Measurements from ENCODE around the gene POPDC3.

DNA sequence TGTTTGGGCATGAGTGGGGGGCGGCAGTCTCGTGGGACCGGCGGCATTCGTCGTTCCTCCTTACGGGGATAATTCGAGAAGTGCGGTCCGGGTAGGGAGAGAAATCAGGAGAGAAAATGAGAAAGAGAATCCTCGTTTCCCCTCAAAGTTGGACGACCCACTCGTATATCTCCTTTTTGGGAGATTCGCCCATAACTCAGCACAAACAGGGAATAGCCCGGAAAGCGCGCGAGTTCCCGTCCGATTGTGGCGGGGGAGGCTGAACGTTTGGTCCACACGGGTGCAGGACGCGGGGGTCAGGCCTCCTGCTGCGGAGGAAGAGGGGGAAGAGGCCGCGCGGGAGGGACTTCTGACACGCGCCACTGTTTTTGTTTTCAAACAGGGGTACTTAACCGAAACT, 42.4 kb downstream of the POPDC3 start:
- TF ChIP-seq, protein P1, sequence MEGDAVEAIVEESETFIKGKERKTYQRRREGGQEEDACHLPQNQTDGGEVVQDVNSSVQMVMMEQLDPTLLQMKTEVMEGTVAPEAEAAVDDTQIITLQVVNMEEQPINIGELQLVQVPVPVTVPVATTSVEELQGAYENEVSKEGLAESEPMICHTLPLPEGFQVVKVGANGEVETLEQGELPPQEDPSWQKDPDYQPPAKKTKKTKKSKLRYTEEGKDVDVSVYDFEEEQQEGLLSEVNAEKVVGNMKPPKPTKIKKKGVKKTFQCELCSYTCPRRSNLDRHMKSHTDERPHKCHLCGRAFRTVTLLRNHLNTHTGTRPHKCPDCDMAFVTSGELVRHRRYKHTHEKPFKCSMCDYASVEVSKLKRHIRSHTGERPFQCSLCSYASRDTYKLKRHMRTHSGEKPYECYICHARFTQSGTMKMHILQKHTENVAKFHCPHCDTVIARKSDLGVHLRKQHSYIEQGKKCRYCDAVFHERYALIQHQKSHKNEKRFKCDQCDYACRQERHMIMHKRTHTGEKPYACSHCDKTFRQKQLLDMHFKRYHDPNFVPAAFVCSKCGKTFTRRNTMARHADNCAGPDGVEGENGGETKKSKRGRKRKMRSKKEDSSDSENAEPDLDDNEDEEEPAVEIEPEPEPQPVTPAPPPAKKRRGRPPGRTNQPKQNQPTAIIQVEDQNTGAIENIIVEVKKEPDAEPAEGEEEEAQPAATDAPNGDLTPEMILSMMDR (IDR thresholded peaks at IDR 0.05; ENCODE audit: low read depth, low read length), result no peak
- TF ChIP-seq POLR2A (IDR thresholded peaks at IDR 0.05; ENCODE audit: extremely low read depth, insufficient read length), result no peak
- TF ChIP-seq, protein P2, sequence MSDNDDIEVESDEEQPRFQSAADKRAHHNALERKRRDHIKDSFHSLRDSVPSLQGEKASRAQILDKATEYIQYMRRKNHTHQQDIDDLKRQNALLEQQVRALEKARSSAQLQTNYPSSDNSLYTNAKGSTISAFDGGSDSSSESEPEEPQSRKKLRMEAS (IDR thresholded peaks at IDR 0.05; ENCODE audit: low read depth, low read length), result no peak

All from NB4 (cell line).